Trophoblast cell (in vitro differentiated cells and primary cell): ENCODE data around the gene INTS2.
"Not testable (repeated sequence)": the region's sequence is repeated elsewhere in the genome, so short reads cannot be mapped to it uniquely, and the experiment has no call there.

Source experiments
- DNase-seq, 2 donors: peaks; one replicate each; pipeline ENCODE4 v3.0.0-alpha.2; 2016
- H2AFZ ChIP-seq: 2 replicates; pipeline ENCODE4 v1.6.1; 2013; ENCODE audit warnings: low read length, moderate library complexity, mild to moderate bottlenecking; ENCODE audit not compliant: insufficient read depth, poor library complexity
- H2AK5ac ChIP-seq: 2 replicates; pipeline ENCODE4 v1.6.1; 2013; ENCODE audit warnings: mild to moderate bottlenecking, low read length
- H2BK120ac ChIP-seq: 2 replicates; pipeline ENCODE4 v1.6.1; 2013; ENCODE audit warnings: low read length, mild to moderate bottlenecking, moderate library complexity; ENCODE audit not compliant: insufficient read depth, poor library complexity
- H2BK12ac ChIP-seq: 2 replicates; pipeline ENCODE4 v1.6.1; 2013; ENCODE audit warnings: mild to moderate bottlenecking, low read length, moderate library complexity
- H2BK5ac ChIP-seq: 2 replicates; pipeline ENCODE4 v1.6.1; 2013; ENCODE audit warnings: low read length, low read depth, moderate library complexity, mild to moderate bottlenecking; ENCODE audit not compliant: poor library complexity
- H3K14ac ChIP-seq: 2 replicates; pipeline ENCODE4 v1.6.1; 2013; ENCODE audit warnings: mild to moderate bottlenecking, low read length
- H3K18ac ChIP-seq: 2 replicates; pipeline ENCODE4 v1.6.1; 2013; ENCODE audit warnings: mild to moderate bottlenecking, low read length
- H3K23ac ChIP-seq: 2 replicates; pipeline ENCODE4 v1.6.1; 2013; ENCODE audit warnings: low read length
- H3K27ac ChIP-seq: 2 replicates; pipeline ENCODE4 v1.5.1; 2013; ENCODE audit warnings: low read depth, mild to moderate bottlenecking, inconsistent platforms, low read length, moderate library complexity
- H3K27me3 ChIP-seq: 2 replicates; pipeline ENCODE4 v1.6.1; 2013; ENCODE audit warnings: inconsistent platforms, mild to moderate bottlenecking, low read length, moderate library complexity; ENCODE audit not compliant: insufficient read depth
- H3K36me3 ChIP-seq, 2 experiments: 1 replicate in 1 of 2; 2 replicates in 1 of 2; pipeline ENCODE4 v1.6.1; 2013; ENCODE audit warnings: low read length in 2 of 2, mild to moderate bottlenecking in 2 of 2, moderate library complexity in 1 of 2; ENCODE audit not compliant: insufficient read depth in 2 of 2, control insufficient read depth in 1 of 2
- H3K4ac ChIP-seq: 2 replicates; pipeline ENCODE4 v1.6.1; 2013; ENCODE audit warnings: low read depth, mild to moderate bottlenecking, low read length, moderate library complexity
- H3K4me1 ChIP-seq, 2 experiments: 1 replicate in 1 of 2; 2 replicates in 1 of 2; pipeline ENCODE4 v1.6.1; 2013; ENCODE audit warnings: low read length in 2 of 2, mild to moderate bottlenecking in 2 of 2, moderate library complexity in 1 of 2; ENCODE audit not compliant: insufficient read depth in 2 of 2, control insufficient read depth in 1 of 2
- H3K4me2 ChIP-seq: 2 replicates; pipeline ENCODE4 v1.6.1; 2013; ENCODE audit warnings: inconsistent platforms, mild to moderate bottlenecking, low read length, moderate library complexity
- H3K4me3 ChIP-seq: 2 replicates; pipeline ENCODE4 v1.5.1; 2013; ENCODE audit warnings: mild to moderate bottlenecking, low read depth, low read length, inconsistent platforms
- H3K79me1 ChIP-seq: one replicate; pipeline ENCODE4 v1.6.1; 2013; ENCODE audit warnings: low read length
- H3K79me2 ChIP-seq: 2 replicates; pipeline ENCODE4 v1.6.1; 2013; ENCODE audit warnings: low read length, mild to moderate bottlenecking; ENCODE audit not compliant: control insufficient read depth, insufficient read depth, poor library complexity
- H3K9ac ChIP-seq: 2 replicates; pipeline ENCODE4 v1.6.1; 2013; ENCODE audit warnings: mild to moderate bottlenecking, low read length
- H3K9me3 ChIP-seq: 2 replicates; pipeline ENCODE4 v1.6.1; 2013; ENCODE audit warnings: low read depth, mild to moderate bottlenecking, control low read depth, inconsistent platforms, low read length; ENCODE audit not compliant: insufficient read depth
- H4K12ac ChIP-seq: 2 replicates; pipeline ENCODE4 v1.6.1; 2013; ENCODE audit warnings: low read depth, mild to moderate bottlenecking, low read length, moderate library complexity
- H4K8ac ChIP-seq: 2 replicates; pipeline ENCODE4 v1.6.1; 2013; ENCODE audit warnings: low read depth, mild to moderate bottlenecking, low read length, moderate library complexity
- H4K91ac ChIP-seq: one replicate; pipeline ENCODE4 v1.6.1; 2013; ENCODE audit warnings: low read depth, mild to moderate bottlenecking, low read length, moderate library complexity
- WGBS: extraction: QIAGEN DNeasy Blood & Tissue Kit; methylation state at CpG from one replicate; pipeline ENCODE4 v1.1.7; 2013; ENCODE audit warnings: missing lambda C conversion rate; ENCODE audit not compliant: insufficient read length, insufficient coverage; ENCODE audit errors: extremely low coverage; 5-methylcytosine and 5-hydroxymethylcytosine counted together

INTS2 gene

DNA sequence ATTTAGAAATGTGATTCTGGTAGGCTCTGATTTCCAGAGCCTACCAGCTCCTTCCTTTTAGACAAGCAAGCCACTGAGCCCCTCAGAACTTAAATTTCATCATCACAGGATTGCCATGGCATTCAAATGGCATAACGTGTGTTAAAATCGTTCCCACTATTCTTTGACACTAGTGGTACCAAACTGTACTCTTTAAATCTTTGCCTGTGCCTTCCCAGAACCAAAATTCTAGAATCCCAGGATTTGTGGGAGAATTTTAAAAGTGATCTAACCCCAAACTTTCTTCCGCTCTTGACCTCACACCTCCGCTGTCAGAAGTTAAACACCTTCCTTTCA lies 287 bp upstream of the INTS2 start:
- Histone ChIP-seq H3K14ac (no peak overlapping the region), H3K79me2 (peaks cover 7% of the 10 kb centered on the region), H3K4ac (no peak overlapping the region), H3K4me3 (no peak overlapping the region), H3K79me1 (peaks cover 8% of the 10 kb centered on the region), H4K12ac (peak overlapping the region; percentile 77), H3K9ac (no peak overlapping the region), H2BK5ac (no peak overlapping the region), H3K23ac (no peak overlapping the region), H3K27ac (no peak overlapping the region), H3K9me3 (no peaks in the 10 kb centered on the region), H2AFZ (peak overlapping the region; percentile 18), H2BK12ac (no peak overlapping the region), H3K27me3 (no peaks in the 10 kb centered on the region), H2AK5ac (no peak overlapping the region), H3K4me1 (peaks cover 0 to 5% of the 10 kb centered on the region in 2 experiments), H3K4me2 (peak overlapping the region; percentile 58), H4K8ac (peak overlapping the region; percentile 82), H4K91ac (no peak overlapping the region), H2BK120ac (no peak overlapping the region), H3K18ac (no peak overlapping the region), H3K36me3 (peaks cover 3 to 4% of the 10 kb centered on the region in 2 experiments)
- DNase-seq: no peak
- no CpG with 5 or more reads among the region's 4 CpGs for WGBS

DNA sequence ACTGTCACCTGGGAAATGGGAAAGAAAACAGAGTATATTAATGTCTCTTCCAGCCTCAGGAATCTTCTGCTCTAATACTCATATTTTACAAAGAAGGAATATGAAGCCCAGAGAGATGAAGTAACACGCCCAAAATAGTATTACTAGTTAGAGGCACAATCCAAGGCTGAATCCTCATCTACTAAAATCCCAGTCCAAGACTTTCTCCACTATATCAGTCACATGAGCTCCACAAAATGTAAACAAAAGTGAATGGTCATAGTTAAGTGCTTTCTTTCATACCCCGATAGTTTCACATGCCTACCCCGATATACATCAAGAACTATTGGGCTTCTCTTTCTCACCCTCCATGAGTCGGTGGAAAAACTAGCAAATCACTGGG lies 965 bp downstream of the INTS2 start:
- Histone ChIP-seq H3K9ac (peak overlapping the region; percentile 96), H3K4me2 (peak overlapping the region; percentile 58), H3K79me2 (peaks cover 7% of the 10 kb centered on the region), H3K14ac (peak overlapping the region; percentile 68), H2BK12ac (no peak overlapping the region), H4K12ac (peak overlapping the region; percentile 97), H3K4ac (peak overlapping the region; percentile 74), H3K9me3 (no peaks in the 10 kb centered on the region), H4K8ac (peak overlapping the region; percentile 96), H2AK5ac (peak overlapping the region; percentile 44), H4K91ac (no peak overlapping the region), H3K27me3 (no peaks in the 10 kb centered on the region), H3K79me1 (peaks cover 8% of the 10 kb centered on the region), H2BK120ac (peak overlapping the region; percentile 68), H2BK5ac (no peak overlapping the region), H3K23ac (no peak overlapping the region), H2AFZ (peak overlapping the region; percentile 85), H3K4me3 (peak overlapping the region; percentile 83), H3K18ac (peak overlapping the region; percentile 9), H3K36me3 (peaks cover 4 to 5% of the 10 kb centered on the region in 2 experiments), H3K4me1 (peaks cover 0 to 5% of the 10 kb centered on the region in 2 experiments), H3K27ac (no peak overlapping the region)
- no CpG with 5 or more reads among the region's 4 CpGs for WGBS
- DNase-seq: no peak

DNA sequence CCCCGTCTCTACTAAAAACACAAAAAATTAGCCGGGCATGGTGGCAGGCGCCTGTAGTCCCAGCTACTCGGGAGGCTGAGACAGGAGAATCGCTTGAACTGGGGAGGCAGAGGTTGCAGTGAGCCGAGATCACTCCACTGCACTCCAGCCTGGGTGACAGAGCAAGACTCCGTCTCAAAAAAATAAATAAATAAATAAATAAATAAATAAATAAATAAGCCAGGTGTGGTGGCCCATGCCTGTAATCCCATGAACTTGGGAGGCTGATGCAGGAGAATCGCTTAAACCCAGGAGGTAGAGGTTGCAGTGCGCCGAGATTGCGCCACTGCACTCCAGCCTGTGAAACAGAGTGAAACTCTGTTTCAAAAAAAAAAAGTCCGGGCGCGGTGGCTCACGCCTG lies 12.6 kb downstream of the INTS2 start:
- H3K4me2 ChIP-seq, H3K18ac ChIP-seq, H3K79me2 ChIP-seq, H2AK5ac ChIP-seq, H3K4ac ChIP-seq, H3K23ac ChIP-seq, H3K27me3 ChIP-seq, H4K8ac ChIP-seq, H2BK5ac ChIP-seq, H3K9me3 ChIP-seq, H3K9ac ChIP-seq, H3K27ac ChIP-seq, H4K12ac ChIP-seq, H2AFZ ChIP-seq, H4K91ac ChIP-seq, H3K36me3 ChIP-seq, H3K4me3 ChIP-seq, H2BK12ac ChIP-seq, H3K4me1 ChIP-seq, H3K79me1 ChIP-seq, DNase-seq, H2BK120ac ChIP-seq, H3K14ac ChIP-seq: not testable (repeated sequence)
- WGBS: no CpG with 5 or more reads among the region's 15 CpGs

DNA sequence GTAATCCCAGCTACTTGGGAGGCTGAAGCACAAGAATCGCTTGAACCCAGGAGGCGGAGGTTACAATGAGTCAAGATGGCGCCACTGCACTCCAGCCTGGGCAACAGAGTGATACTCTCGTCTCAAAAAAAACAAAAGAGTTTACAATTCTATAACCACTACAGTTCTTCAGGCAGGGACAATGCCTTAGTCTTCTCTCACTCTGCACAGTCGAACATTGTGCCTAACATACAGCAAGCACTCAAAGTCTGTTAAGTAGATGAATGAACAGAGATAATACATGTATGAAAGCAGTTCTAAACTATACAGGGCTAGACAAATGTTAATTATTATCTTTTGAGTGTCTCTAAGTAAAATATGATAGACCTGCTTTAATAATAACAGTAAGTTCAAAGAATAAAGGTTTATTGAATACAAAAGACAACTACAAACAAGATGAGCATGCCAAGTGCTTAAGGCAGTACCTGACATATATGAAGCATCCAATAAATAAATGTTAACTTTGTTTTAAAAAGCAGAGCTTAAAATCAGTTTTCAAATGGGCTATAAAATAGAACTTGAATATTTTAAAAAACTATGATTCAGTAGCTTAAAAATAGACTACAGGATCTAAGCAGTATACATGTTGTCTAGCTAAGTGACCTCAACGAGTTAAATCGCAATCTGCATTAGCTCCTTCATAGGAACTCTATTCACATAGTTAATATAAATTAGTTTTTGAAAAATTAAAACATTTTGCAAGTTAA lies 19.3 kb downstream of the INTS2 start:
- Histone ChIP-seq H3K4ac (no peak overlapping the region), H3K36me3 (peaks cover 13 to 16% of the 10 kb centered on the region in 2 experiments), H2BK12ac (no peak overlapping the region), H3K4me1 (no peaks in the 10 kb centered on the region), H4K12ac (no peak overlapping the region), H3K27me3 (no peaks in the 10 kb centered on the region), H3K18ac (no peak overlapping the region), H3K4me2 (no peak overlapping the region), H3K79me1 (no peaks in the 10 kb centered on the region), H3K27ac (no peak overlapping the region), H3K79me2 (no peaks in the 10 kb centered on the region), H3K9ac (no peak overlapping the region), H3K9me3 (no peaks in the 10 kb centered on the region), H3K4me3 (no peak overlapping the region), H2AK5ac (no peak overlapping the region), H4K8ac (no peak overlapping the region), H2BK5ac (no peak overlapping the region), H3K23ac (no peak overlapping the region), H3K14ac (no peak overlapping the region), H2AFZ (no peak overlapping the region), H2BK120ac (no peak overlapping the region), H4K91ac (no peak overlapping the region)
- no CpG with 5 or more reads among the region's 7 CpGs for WGBS
- no peak for DNase-seq
